Epithelial cell of prostate (primary cell): ENCODE measurements around the gene STK32B.

Source experiments
- DNase-seq: peaks from one replicate; pipeline ENCODE4 v3.0.0-alpha.2; 2011; ENCODE audit warnings: low read depth, low spot score
- H3K27ac ChIP-seq: fragments of 450-650 bp; 2 replicates; pipeline ENCODE4 v1.5.1; 2017; ENCODE audit warnings: mild to moderate bottlenecking

Gene STK32B

GRCh38 chr4:5118994-5119835 lies 67.9 kb downstream of the STK32B start:
- H3K27ac ChIP-seq = no peak overlapping the region
- no peak for DNase-seq

- no peak overlapping the region for H3K27ac ChIP-seq
- no peak for DNase-seq
These were observed 68.8 kb downstream of the STK32B start for GRCh38 chr4:5120067-5120466.

GRCh38 chr4:5120468-5120867 lies 69.2 kb downstream of the STK32B start:
- H3K27ac ChIP-seq = no peak overlapping the region
- DNase-seq = no peak

DNA sequence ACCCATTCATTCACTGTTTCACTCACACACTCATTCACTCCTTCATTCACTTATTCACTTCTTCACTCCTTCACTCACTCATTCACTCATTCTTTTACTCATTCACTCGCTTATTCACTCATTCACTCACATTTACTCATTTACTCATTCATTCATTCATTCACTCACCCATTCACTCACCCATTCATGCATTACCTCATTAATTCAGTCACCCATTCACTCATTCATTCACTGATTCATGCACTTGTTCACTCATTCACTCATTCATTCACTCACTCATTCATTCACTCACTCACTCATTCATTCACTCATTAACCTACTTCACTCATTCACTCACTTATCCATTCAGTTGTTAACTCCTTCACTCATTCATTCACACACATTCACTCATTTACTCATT lies 70.8 kb downstream of the STK32B start:
- no peak overlapping the region for H3K27ac ChIP-seq
- DNase-seq = no peak

- no peak overlapping the region for H3K27ac ChIP-seq
- no peak for DNase-seq
These were observed 73.6 kb downstream of the STK32B start for GRCh38 chr4:5124876-5125275.

DNA sequence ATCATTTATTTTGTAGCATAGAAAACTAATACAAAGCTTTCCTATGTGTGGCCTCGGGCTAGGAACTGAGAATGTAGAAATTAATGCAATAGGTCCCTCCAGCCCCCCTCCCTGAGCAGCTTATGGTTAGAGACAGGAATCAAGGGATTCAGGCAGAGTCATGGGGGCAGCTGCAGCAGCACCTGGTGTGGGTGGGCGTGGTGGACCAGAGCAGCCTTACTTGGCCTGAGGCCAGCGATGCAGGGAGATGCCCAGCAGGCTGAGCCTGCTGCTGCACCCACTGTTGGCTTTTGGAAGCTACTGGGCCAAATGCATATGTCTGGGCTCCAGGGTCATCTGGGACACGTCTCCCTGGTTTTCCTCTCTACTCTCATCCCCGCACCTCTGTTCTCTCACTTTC lies 74.0 kb downstream of the STK32B start:
- DNase-seq = no peak
- H3K27ac ChIP-seq = no peak overlapping the region

DNA sequence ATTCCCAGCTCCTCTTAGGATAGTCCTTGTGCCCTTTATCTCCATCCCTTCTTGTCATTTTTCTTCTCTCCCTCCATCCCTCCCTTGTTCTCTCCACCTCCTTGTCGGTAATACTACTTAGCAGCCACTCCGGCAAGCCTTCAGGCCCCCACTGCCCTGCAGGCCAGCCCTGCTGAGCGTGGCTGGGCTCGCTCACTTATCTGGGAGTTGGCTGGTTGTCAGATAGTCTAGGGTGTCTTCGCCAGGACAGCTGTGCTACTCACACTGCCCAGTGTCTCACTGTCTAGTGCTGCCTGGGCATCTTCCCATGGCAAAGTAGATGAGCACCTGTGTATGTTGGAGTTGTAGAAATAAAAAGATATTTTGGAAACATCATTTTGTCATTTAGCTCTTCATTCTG lies 75.0 kb downstream of the STK32B start:
- H3K27ac ChIP-seq = no peak overlapping the region
- DNase-seq = no peak

DNA sequence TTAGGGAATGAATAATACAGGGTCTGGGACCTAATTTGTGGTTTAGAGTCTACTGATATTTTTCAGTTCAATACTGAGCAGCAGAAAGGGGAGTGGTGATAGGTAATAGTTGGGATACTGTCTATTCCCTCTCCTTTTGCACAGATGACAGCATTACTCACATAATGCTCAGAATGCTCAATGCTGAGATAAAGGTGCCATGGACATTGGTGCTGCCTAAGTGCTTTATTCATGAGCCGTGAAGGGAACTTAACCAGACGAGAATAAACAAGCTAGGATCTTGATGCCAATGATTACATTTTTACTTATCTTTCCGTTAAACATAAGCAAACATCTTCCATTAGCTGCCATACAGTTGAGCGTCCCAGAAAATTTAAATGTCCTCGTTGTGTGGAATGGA lies 75.6 kb downstream of the STK32B start:
- no peak overlapping the region for H3K27ac ChIP-seq
- no peak for DNase-seq

DNA sequence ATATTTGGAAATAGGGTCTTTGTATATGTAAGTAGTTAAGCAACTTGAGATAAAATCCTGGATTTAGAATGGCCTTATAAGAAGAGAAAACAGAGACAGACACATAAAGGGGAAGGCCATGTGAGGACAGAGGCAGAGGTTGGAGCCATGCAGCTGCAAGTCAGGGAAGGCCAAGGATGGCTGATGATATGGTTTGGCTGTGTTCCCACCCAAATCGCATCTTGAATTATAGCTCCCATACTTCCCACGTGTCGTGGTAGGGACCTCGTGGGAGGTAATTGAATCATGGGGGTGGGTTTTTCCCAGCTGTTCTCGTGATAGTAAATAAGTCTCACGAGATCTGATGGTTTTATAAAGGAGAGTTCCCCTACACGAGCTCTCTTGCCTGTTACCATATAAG lies 76.3 kb downstream of the STK32B start:
- H3K27ac ChIP-seq = no peak overlapping the region
- DNase-seq = no peak

DNA sequence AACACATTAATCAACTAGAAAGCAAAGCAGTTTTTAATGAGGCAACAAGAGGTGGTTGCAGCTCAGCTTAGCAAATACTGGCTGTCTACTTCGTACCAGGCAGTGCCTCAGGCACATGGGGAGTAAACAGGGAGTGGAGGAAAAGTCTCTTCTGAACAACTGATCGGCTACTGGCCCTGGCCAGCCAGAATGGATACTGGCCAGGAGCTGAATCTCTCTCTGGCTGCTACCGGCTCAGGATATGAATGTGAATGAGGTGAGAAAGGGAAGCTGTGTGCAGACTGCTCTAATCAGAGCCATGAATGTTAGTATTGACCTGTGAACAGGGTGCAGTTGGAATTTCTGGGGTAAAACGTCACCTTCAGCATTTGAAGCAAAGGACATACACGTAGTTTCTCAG lies 77.3 kb downstream of the STK32B start:
- no peak overlapping the region for H3K27ac ChIP-seq
- no peak for DNase-seq

DNA sequence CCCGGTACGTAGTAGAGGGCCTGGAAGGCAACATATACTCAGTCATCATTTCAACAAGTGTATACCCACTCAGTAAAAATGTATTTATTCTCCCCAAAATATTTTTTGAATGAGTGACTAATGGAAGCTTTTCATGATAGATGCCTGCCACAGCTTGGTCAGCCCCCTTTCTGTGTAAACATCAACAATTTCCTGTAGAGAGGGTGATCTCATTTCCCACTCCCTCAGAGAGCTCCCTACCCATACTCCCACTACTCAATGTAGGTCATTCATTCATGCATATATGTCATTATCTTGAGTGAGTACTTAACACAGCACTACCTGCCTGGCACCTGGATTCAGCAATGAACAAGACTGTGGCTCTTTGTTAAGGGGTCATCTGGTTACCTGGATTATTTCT lies 81.9 kb downstream of the STK32B start:
- DNase-seq = no peak
- H3K27ac ChIP-seq = no peak overlapping the region

GRCh38 chr4:5133933-5134594 lies 82.8 kb downstream of the STK32B start:
- no peak for DNase-seq
- H3K27ac ChIP-seq = no peak overlapping the region

DNA sequence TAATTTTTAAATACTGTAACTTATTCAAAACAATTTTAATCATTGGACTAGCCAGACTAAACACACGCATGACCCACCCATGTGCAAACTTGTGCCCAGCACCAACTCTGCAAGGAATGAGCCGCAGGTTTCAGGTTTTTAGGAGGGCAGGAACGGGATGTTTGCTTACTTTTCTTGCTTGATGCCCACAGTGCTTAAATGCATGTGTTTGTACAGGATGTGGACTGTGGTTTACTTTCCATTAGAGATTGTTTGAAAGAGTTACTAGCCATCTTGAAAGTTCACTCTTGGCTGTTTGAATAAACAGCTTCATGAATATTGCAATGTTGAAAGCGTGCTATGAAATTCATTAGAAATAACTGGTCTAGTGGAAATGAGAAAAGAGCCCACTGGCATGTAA lies 83.3 kb downstream of the STK32B start:
- DNase-seq = no peak
- no peak overlapping the region for H3K27ac ChIP-seq

DNA sequence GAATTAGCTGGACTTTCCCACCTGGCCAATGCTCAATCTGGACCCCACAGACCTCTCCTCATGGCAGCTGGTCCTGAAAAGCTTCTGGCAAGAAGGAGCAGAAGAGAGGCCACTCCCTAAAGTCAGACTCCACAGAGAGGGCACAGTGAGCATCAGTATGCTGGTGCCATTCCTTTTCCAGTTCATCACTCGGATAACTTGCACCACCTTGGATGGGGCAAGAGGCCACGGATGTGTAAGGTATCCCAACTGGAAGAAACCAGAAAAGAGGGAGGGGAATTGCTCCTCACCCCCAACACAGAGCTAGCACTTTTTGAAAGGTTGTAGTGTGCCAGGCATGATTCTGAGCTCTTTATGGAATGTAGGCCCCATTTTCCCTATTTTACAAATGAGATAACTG lies 85.9 kb downstream of the STK32B start:
- H3K27ac ChIP-seq = no peak overlapping the region
- no peak for DNase-seq

- DNase-seq = no peak
- no peak overlapping the region for H3K27ac ChIP-seq
These were observed 86.6 kb downstream of the STK32B start for GRCh38 chr4:5137927-5138326.

DNA sequence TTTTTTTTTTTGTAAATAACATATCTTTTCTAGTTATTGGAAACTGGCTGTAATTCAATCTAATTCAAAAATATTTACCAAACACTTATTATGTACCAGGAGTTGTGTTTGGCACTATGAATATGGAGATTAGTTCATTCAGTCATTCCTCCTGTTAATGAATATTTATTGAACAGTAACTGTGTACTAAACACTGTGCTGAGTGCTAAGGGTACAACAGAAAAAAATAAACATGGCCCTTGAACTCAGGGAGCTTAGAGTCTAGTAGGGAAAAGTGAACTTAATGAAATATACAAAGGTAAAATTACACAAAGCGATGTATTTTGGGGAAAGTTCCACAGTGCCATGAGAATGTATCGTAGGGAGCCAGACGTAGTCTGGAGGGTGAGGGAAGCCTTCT lies 87.1 kb downstream of the STK32B start:
- DNase-seq = no peak
- no peak overlapping the region for H3K27ac ChIP-seq

DNA sequence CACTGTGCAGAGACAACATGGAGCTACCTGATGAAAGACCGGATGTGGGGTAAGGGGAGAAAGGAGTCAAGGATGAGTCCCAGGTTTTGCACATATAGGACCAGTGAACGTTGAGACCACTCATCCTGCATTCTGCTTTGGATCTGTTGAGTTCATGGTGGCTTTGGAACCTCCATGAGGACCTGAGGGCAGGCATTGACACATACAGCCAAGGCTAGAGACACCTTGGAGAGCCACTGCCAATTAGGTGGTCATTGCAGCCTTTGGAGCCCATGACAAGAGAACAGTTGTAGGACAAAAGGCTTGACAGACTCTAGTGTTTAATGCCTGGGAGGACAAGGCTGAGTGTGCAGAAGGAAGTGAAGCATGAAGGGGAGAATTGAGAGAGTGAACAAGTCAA lies 87.9 kb downstream of the STK32B start:
- DNase-seq = no peak
- H3K27ac ChIP-seq = no peak overlapping the region

- DNase-seq = no peak
- no peak overlapping the region for H3K27ac ChIP-seq
These were observed 90.5 kb downstream of the STK32B start for GRCh38 chr4:5141802-5142201.

DNA sequence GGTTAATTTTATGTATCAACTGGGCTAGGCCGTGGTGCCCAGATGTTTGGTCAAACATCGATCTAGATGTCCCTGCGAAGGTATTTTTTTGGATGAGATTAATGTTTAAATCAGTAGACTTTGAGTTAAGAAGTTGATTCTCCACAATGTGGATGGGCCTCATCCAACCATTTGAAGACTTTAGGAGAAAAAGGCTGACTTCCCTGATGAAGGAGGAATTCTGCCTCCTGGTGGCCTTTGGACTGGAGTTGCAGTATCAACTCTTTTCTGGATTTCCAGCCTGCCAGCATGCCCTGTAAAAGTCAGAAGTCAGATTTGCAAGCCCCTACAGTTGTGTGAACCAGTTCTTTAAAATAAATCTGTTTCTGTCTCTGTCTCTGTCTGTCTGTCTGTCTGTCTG lies 91.4 kb downstream of the STK32B start:
- no peak for DNase-seq
- no peak overlapping the region for H3K27ac ChIP-seq

DNA sequence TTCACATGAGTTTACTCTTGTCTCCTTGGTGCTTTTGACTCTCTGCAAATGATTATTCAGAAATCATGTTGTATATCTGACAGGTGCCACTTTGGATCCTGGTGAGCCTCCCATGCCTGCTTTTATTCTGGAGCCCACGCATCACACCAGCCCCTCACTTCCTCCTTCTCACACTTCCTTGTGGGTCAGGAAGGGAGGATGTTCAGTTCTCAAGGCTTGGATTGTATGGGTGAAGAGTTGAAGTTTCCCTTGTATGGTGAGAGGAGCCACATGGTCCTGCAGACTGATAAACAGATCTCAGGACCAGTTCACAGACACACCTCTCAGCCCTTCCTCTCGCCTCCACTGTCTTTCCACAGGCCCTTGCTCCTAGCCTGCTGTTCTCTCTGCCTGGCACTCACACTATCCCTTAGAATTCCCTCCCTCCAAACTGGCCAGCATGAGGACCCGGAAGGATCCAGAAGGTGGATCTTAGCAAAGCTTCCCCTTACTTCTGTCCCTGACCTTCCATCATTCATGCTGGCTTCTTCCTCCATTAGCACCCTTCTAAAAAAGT lies 92.1 kb downstream of the STK32B start:
- no peak for DNase-seq

DNA sequence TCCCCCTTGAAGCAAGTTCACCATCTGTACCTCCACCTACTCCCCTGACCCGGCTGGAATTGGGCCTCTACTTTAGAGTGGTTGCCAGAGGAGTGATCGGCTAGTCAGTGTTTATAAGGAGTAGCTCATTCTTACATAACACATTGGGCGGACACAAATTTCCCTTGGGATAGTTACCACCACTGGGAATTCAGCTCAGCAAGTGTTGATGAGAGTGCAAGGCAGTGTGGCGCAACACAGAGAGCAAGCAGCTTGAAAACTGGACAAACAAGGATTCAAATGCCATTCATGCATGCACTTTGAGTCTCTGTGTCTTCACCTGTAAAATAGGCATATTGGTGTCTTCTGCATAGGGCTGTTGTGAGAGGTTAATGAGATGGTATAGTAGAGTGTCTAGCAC lies 92.7 kb downstream of the STK32B start:
- DNase-seq = no peak
- no peak overlapping the region for H3K27ac ChIP-seq

More for the DNA sequence above, 92.1 kb downstream of the STK32B start:
- no peak overlapping the region for H3K27ac ChIP-seq

DNA sequence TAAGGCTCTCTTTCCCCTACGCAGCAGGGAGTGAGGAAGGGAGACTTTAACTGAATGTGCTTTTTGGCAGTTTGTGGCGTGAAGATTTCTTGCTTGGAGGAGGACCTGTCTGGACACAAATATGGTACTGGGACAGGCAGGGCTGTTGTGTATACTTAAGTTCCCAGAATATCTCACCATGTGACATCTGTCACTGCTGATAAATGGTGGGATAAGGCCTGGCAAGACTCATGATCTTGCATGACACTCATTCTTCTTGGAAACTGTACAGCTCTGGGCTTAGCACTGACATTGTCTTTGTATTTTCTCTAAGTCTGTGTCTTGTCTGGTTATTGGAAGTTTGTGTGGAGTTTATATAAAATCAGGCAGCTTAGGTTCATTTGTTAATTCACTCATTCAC lies 93.1 kb downstream of the STK32B start:
- H3K27ac ChIP-seq = no peak overlapping the region
- no peak for DNase-seq
